NK-92 (cell line): ENCODE data around the gene FBXO8.

ENCODE experiments used
- DNase-seq: peaks from one replicate; lab custom pipeline; 2025; ENCODE audit not compliant: unreplicated experiment; lab: John Stamatoyannopoulos, UW

Gene FBXO8

GRCh38 chr4:174248407-174248806, 35.1 kb downstream of the FBXO8 start:
- DNase-seq, result no peak

- no peak for DNase-seq
Observed at GRCh38 chr4:174245714-174246113, 37.8 kb downstream of the FBXO8 start.

- no peak for DNase-seq
Observed at GRCh38 chr4:174244441-174244840, 39.0 kb downstream of the FBXO8 start.

GRCh38 chr4:174241162-174241561, 42.3 kb downstream of the FBXO8 start:
- DNase-seq, result no peak

GRCh38 chr4:174236359-174236758, 47.1 kb downstream of the FBXO8 start:
- DNase-seq, result no peak

- no peak for DNase-seq
Observed at GRCh38 chr4:174230680-174231079, 52.8 kb downstream of the FBXO8 start.

GRCh38 chr4:174230148-174230547, 53.3 kb downstream of the FBXO8 start:
- DNase-seq, result no peak

- no peak for DNase-seq
Observed at GRCh38 chr4:174228988-174229387, 54.5 kb downstream of the FBXO8 start.

GRCh38 chr4:174225349-174226049, 58.0 kb downstream of the FBXO8 start:
- no peak for DNase-seq

GRCh38 chr4:174224550-174224949, 58.9 kb downstream of the FBXO8 start:
- DNase-seq, result no peak

- no peak for DNase-seq
Observed at GRCh38 chr4:174222266-174222872, 61.1 kb downstream of the FBXO8 start.

- no peak for DNase-seq
Observed at GRCh38 chr4:174218127-174218790, 65.2 kb downstream of the FBXO8 start.

- DNase-seq, result no peak
Observed at GRCh38 chr4:174217273-174218126, 66.0 kb downstream of the FBXO8 start.

GRCh38 chr4:174216799-174217272, 66.6 kb downstream of the FBXO8 start:
- DNase-seq, result no peak

GRCh38 chr4:174215961-174216680, 67.3 kb downstream of the FBXO8 start:
- no peak for DNase-seq

GRCh38 chr4:174215057-174215456, 68.4 kb downstream of the FBXO8 start:
- no peak for DNase-seq

- no peak for DNase-seq
Observed at GRCh38 chr4:174214101-174214878, 69.2 kb downstream of the FBXO8 start.

GRCh38 chr4:174213731-174214100, 69.8 kb downstream of the FBXO8 start:
- no peak for DNase-seq

GRCh38 chr4:174212061-174212460, 71.4 kb downstream of the FBXO8 start:
- no peak for DNase-seq

GRCh38 chr4:174211622-174212044, 71.8 kb downstream of the FBXO8 start:
- no peak for DNase-seq
